HCEC 1CT (cell line): ENCODE data around the gene KIAA1328.

Experiments
- DNase-seq: peaks from one replicate; pipeline ENCODE4 v3.0.0-alpha.2; 2017

KIAA1328 gene

GRCh38 chr18:37260367-37261093 lies 431.6 kb downstream of the KIAA1328 start:
- no peak for DNase-seq

GRCh38 chr18:37261246-37261840 lies 432.4 kb downstream of the KIAA1328 start:
- no peak for DNase-seq

GRCh38 chr18:37261988-37262387 lies 433.1 kb downstream of the KIAA1328 start:
- DNase-seq = no peak

GRCh38 chr18:37264956-37265355 lies 436.0 kb downstream of the KIAA1328 start:
- no peak for DNase-seq

GRCh38 chr18:37265382-37265781 lies 436.5 kb downstream of the KIAA1328 start:
- no peak for DNase-seq

- no peak for DNase-seq
These were observed 437.4 kb downstream of the KIAA1328 start for GRCh38 chr18:37266290-37266689.

- DNase-seq = no peak
These were observed 441.2 kb downstream of the KIAA1328 start for GRCh38 chr18:37270038-37270665.

GRCh38 chr18:37270666-37271052 lies 441.7 kb downstream of the KIAA1328 start:
- DNase-seq = no peak

- DNase-seq = no peak
These were observed 443.3 kb downstream of the KIAA1328 start for GRCh38 chr18:37272226-37272625.

- no peak for DNase-seq
These were observed 443.9 kb downstream of the KIAA1328 start for GRCh38 chr18:37272841-37273240.

- no peak for DNase-seq
These were observed 445.6 kb downstream of the KIAA1328 start for GRCh38 chr18:37274309-37275236.

GRCh38 chr18:37275237-37275741 lies 446.4 kb downstream of the KIAA1328 start:
- DNase-seq = no peak

- no peak for DNase-seq
These were observed 447.4 kb downstream of the KIAA1328 start for GRCh38 chr18:37276111-37276890.

- DNase-seq = no peak
These were observed 448.9 kb downstream of the KIAA1328 start for GRCh38 chr18:37277804-37278203.
